Stimulated activated CD8-positive, alpha-beta memory T cell treated with anti-CD3 and anti-CD28 coated beads, Interleukin-12 subunit alpha, Interleukin-12 subunit beta, amount 100 ng/mL, for 24 hours (primary cell): ENCODE results near the gene CRIP2.
A peak's percentile ranks its signal among the peaks of the same experiment; 100 is the strongest.

ENCODE experiments used
- DNase-seq: peaks from one replicate; pipeline ENCODE4 v3.0.0-alpha.2; 2020; ENCODE audit errors: extremely low read depth

The CRIP2 gene

GRCh38 chr14:105487986-105488777 lies 13.6 kb downstream of the CRIP2 start:
- no peak for DNase-seq

- no peak for DNase-seq
Observed at GRCh38 chr14:105488781-105489541, 14.3 kb downstream of the CRIP2 start.

GRCh38 chr14:105489542-105490266 lies 15.1 kb downstream of the CRIP2 start:
- peak; percentile 58 for DNase-seq

GRCh38 chr14:105490267-105490571 lies 15.6 kb downstream of the CRIP2 start:
- no peak for DNase-seq

DNA sequence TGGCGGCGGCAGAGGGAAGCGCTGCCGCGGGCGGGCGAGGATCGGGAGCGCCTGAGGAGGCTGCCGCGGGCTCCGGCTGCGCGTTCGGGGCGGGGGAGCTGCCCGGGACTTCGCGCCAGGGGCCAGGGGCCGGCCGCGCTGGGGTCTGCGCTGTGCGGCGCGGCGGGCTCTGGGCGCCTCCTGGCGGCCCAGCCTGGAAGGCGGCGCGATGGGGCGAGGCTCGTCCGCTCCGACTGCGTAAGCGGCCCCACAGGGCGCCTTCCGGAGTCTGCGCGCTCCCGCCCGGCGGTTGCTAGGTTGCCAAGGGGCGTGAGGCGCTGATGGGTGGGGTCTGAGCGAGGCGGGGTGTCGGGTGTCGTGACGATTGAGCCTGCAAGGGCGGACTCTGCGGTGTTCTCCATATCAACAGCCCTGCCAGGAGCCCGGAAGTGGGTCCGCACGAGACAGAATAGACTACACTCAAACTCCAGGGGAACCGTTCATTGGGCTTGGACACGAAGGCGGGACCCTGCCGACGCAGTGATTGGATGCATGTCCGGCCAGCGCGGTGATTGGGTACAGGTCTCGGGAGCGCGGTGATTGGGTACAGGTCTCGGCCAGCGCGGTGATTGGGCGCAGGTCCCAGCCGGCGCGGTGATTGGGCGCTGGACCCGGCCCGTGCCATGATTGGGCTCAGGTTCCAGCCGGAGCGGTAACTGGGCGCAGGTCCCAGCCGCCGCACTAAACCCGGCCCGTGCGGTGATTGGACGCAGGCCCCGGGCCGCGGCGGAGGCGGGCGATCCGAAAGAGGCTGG lies 16.1 kb downstream of the CRIP2 start, which contains the start of gene TEDC1:
TEDC1 (plus strand) TSS at position 675 of the 794 bp plus-strand sequence. CDS start 130 bp downstream, outside the sequence.
- peak; percentile 99 for DNase-seq

DNA sequence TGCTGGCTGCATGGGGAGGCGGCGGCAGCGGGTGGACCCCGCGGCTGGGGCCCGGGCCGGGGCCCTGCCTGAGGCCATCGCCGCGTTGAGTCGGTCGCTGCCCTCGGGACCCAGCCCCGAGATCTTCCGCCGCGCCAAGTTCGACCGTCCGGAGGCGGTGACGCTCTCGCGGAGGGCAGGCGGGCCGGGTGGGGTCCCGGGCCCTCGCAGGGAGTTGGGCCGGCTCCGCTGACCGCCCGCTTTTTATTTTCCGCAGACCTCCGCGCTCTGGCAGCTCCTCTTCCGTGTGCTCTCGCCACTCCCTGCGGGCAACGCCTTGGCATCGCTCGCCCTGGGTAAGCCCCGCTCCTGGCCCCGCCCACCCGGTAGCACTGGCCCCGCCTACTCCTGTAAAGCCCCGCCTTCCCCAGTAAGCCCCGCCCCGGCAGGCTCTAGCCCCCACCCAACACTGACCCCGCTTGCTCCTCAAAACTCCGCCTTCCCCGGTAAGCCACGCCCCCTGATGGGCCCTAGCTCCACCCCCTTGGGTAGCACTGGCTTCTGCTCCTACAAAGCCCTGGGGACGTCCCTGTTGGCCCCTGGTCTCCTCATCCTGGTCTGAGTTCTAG lies 16.8 kb downstream of the CRIP2 start:
- peak; percentile 69 for DNase-seq

GRCh38 chr14:105492031-105492970 lies 17.7 kb downstream of the CRIP2 start:
- no peak for DNase-seq

DNA sequence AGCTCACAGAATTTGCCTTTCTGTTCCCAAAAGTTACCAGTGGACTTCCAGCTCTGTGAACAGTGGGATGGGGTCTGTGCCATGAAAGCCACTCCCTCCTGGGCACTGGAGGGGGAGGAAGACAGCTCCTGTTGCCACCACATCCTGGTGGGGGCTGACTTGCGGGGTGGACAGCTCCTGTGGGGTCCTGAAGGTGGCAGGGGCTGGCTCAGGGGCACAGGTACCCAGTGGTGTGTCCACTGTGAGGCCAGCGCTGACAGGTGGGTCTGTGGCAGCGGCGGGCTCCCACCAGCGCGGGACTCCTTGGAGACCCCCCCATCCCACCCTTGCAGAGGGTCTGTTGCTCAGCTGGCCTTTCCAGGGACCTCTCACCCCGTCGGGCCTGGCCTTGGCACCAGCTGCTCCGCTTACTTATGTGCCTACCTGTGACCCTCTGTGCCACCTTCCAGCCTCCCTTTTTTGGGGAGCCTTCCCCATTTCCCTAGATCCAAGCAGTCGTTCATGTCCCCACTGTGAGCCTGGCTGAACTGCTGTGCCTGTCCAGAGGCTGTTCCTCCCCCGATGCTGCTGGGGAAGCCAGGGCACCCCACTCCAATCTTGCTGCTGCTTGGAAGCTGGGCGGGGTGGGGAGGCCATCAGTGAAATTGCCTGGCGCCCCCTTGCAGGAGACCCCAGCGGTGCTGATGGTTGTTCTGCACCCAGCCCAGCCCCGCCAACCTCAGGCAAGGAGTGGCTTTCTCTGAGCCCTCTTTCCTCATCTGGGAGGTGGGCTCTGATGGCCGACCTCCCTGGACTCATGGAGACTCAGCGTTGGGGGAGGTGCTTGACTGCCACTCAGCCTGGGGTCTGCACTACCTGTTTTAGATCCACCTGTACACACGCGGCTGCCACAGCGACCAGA lies 18.6 kb downstream of the CRIP2 start:
- DNase-seq: no peak

GRCh38 chr14:105493921-105494605 lies 19.4 kb downstream of the CRIP2 start:
- DNase-seq: no peak

- DNase-seq: no peak
Observed at GRCh38 chr14:105494606-105494929, 19.9 kb downstream of the CRIP2 start.

GRCh38 chr14:105495101-105495989 lies 20.7 kb downstream of the CRIP2 start:
- no peak for DNase-seq

GRCh38 chr14:105495990-105496830 lies 21.6 kb downstream of the CRIP2 start:
- DNase-seq: no peak

DNA sequence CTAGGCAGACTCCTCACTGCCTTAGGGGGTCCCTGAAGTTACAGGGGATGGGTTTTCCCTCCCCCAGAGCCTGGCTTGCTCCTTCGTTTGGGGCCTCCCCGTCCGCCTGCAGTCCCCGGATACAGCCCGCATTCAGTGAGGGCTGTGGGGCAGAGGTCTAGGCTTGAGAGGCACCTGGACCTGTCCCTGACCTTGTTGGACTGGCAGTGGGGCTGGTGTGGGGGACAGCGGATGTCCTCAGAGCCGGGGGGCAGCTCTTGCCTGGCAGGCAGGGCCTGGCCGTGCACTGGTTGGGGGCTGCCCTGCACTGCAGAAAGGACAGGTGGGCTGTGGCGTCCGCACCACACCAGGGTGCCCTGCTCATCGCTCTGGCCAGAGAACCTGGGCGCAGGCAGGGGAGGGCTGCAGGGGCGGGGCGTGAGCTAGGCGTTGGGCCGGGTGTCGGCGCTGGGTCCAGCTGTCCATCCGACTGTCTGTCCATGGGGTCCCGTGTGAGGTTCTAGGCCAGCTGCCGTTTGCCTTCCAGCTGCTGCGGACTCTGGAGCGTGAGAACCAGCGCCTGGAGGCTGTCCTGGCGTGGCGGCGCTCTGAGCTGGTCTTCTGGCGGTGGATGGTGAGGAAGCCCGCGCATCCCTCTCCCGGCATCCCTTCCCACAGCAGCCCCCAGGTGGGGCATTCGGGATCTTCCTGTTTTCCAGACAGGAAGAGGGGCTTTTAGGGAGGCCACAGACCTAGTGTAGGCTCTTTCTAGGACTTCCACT lies 22.4 kb downstream of the CRIP2 start:
- DNase-seq: no peak

DNA sequence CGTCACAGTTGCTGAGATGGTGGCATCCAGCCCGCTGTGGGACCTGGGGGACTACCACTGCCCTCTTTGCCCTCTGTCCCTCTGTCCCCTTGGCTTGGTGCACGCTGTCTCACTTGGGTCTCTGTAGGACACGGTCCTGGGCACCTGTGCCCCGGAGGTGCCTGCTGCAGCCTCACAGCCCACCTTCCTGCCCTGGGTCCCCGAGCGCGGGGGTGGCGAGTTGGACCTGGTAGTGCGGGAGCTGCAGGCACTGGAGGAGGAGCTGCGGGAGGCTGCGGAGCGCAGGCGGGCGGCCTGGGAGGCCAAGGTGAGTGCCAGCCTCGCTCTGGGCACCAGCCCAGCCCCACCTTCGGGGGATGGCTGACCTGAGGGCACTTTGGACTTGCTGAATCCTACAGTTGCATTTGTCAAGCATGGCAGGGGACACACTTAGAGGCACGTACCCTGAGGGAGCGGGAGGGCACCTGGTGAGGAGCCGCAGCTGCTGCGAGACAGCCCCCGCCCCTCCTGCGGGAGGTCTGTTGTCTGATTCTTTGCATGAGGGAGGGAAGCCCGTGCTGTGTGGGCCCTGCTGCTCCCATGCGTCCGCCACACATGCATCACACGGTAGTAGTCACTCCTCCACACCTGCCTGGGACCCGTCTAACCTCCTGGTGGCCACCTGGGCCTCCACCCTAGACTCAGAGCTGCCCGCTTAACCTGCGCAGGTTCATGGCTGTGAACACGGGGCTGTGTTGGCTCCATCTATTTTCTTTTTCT lies 23.2 kb downstream of the CRIP2 start:
- no peak for DNase-seq
